GM19239 (cell line): Measurements from ENCODE around the gene UPB1.
"Not testable (repeated sequence)": the region's sequence is repeated elsewhere in the genome, so short reads cannot be mapped to it uniquely, and the experiment has no call there.

Experiments
- DNase-seq: peaks from one replicate; pipeline ENCODE4 v3.0.0; 2011; ENCODE audit warnings: low spot score; ENCODE audit not compliant: insufficient read length
- FAIRE-seq: peaks from 2 replicates; lab custom pipeline; 2011; peaks lifted over from hg19 to GRCh38; lab: Jason Lieb, UNC

UPB1 gene

GRCh38 chr22:24525416-24526037 lies 30.4 kb downstream of the UPB1 start:
- DNase-seq (peak; percentile 81), FAIRE-seq (peak; percentile 97)

- FAIRE-seq (no peak), DNase-seq (no peak)
These were observed 31.1 kb downstream of the UPB1 start for GRCh38 chr22:24526191-24526590.

GRCh38 chr22:24529898-24530297 lies 34.8 kb downstream of the UPB1 start:
- no peak for FAIRE-seq
- DNase-seq, result no peak

DNA sequence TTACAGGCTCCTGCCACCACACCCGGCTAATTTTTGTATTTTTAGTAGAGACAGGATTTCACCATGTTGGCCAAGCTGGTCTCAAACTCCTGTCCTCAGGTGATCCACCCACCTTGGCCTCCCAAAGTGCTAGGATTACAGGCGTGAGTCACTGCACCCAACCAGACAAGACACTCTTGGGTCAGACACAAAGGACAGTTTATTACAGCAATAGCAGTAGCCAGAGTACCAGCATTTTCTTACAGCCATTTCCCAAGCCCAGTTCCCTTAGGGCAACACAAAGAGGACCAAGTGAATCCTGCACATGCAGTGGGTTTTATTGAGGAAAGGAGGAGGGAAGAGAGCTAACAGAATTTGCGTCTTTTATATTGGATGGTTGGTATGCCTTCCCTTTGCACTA lies 35.8 kb downstream of the UPB1 start:
- not testable (repeated sequence) for FAIRE-seq, DNase-seq

- no peak for DNase-seq
These were observed 36.9 kb downstream of the UPB1 start for GRCh38 chr22:24532075-24532474.

GRCh38 chr22:24535348-24535747 lies 40.2 kb downstream of the UPB1 start:
- no peak for FAIRE-seq
- DNase-seq, result no peak

More at GRCh38 chr22:24532075-24532474, 36.9 kb downstream of the UPB1 start:
- no peak for FAIRE-seq

GRCh38 chr22:24536089-24536488 lies 41.0 kb downstream of the UPB1 start:
- DNase-seq, result no peak
- no peak for FAIRE-seq

- DNase-seq, result no peak
- no peak for FAIRE-seq
These were observed 45.3 kb downstream of the UPB1 start for GRCh38 chr22:24540470-24540869.

- DNase-seq (no peak), FAIRE-seq (no peak)
These were observed 46.8 kb downstream of the UPB1 start for GRCh38 chr22:24541681-24542515.

GRCh38 chr22:24542641-24543040 lies 47.5 kb downstream of the UPB1 start:
- DNase-seq, result no peak
- no peak for FAIRE-seq

DNA sequence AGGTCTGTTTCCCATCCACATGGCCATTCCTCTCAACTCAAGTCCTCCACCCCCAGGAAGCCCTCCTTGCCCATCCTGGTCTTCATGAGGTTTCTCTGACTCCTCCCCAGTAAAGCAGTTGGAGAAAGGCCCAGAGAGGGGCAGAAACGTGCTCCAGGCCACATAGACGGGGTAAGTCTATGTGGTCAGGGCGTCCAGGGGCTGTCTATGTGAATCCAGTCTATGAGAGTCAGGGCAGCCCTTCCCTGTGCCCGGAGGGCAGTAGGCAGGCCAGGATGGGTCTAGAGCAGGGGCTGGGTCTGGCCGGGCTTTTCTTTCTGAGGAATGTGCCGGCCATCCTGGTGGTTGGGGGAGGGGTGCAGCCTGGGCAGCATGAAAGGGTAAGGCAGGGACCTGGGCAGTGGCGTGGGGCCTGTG lies 48.1 kb downstream of the UPB1 start:
- DNase-seq, result no peak
- no peak for FAIRE-seq

- no peak for DNase-seq
- FAIRE-seq, result no peak
These were observed 48.6 kb downstream of the UPB1 start for GRCh38 chr22:24543679-24544243.

DNA sequence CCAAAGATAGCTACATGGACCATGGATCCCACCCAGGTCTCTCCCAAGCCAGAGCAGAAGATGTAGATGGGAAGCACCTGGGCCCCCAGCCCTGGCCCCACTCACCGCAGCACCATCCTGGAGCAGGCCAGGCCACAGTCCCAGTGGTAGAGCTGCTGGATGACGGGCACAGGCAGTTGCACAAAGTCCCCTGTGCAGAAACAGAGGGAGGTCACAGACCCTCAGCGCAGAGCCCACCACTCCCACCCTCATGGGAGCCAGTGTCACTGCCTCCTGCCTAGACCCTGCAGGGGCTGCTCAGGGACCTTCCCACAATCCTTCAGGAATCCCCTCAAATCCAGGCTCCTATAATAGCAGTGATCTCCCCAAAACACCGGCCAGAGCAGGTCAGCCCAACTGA lies 53.7 kb downstream of the UPB1 start:
- DNase-seq, result no peak
- FAIRE-seq, result no peak

GRCh38 chr22:24550028-24550901 lies 55.1 kb downstream of the UPB1 start:
- DNase-seq (no peak), FAIRE-seq (no peak)

GRCh38 chr22:24550902-24551435 lies 55.8 kb downstream of the UPB1 start:
- DNase-seq, result no peak
- FAIRE-seq, result no peak

DNA sequence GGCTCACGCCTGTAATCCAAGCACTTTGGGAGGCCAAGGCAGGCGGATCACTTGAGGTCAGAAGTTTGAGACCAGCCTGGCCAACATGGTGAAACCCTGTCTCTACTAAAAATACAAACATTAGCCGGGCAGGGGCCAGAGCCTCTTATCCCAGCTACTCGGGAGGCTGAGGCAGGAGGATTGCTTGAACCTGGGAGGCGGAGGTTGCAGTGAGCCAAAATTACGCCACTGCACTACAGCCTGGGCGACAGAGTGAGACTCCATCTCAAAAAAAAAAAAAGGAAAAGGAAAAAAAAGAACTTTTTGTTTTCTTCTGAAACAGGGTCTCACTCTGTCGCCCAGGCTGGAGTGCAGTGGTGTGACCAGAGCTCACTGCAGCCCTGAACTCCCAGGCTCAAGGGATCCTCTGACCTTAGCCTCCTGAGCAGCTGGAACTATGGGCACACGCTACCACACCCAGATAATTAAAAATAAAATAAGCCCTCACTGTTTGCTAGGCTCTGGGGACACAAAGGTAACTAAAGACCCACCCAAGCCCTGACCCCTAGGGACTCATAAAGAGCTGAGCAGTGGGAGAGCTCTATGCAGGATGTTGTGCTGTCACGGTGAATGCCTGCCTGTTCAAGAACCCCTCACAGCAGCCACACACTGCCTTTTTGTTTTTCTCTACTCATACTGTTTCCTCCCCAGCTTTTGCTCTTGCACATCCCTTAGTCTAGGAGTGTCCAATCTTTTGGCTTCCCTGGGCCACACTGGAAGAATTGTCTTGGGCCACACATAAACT lies 57.6 kb downstream of the UPB1 start:
- not testable (repeated sequence) for DNase-seq
- FAIRE-seq, result peak; percentile 40

DNA sequence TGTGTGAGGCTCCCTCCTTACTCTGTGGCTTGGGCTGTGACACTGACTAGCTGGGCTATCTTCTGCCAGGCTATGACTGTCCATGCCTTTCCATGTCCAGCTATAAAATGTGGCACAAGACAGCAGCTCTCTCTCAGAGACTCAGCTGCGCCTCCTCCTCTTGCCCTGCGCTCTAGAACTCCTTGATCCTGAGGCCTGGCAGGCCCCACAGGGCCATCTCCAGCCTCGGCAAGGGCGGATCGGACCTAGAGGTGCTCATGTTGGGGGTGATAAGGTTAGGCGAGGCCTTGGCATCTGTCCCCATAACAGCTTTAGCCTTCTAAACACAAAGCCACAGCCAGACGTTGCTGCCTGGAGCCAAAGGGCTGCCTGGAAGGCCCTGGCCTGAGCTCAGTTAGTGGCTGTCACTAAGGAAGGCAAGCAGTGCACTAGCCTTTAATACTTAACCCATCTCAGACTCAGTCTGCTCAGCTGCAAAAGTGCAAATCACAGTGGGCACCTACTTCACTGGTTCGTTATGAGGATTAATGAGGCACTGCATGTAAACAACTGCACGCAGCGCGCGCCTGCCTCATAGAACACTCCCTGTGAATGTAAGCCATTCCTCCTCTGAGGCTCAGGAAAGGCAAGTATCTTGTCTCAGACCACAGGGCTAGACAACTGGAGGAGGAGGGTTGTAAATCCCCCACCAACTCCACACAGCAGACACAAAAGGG lies 58.6 kb downstream of the UPB1 start:
- FAIRE-seq (peak; percentile 23), DNase-seq (no peak)

- peak; percentile 81 for FAIRE-seq
- DNase-seq, result peak; percentile 25
These were observed 59.4 kb downstream of the UPB1 start, which contains the start of gene GUCD1 for GRCh38 chr22:24554313-24555164. Gene GUCD1, minus strand, starts transcription at chr22:24555138. Its CDS starts 147 bp downstream, at chr22:24554991.
